Kidney glomerular epithelial cell (primary cell): ENCODE measurements around the gene ECHDC1.

Experiments used
- DNase-seq: peaks from one replicate; lab custom pipeline; 2025; lab: John Stamatoyannopoulos, UW

ECHDC1 gene

DNA sequence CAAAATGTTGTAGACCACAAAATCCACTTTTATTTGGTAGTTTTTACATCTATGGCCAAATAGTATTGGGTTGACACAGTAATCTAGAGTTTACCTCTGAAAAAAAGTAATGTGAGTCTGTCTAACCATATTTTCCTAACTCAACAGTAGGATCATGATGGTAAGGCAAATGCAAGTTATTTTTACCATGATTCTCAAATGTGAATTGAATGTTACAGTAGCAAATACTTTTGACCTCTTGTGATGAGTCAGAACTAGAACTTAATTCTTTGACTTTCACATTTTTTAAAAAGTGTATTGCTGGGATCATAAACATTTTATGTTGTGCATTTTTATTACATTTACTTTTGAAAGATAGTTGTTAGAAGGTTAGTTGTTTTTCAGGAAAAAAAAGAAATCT lies 54.7 kb downstream of the ECHDC1 start:
- no peak for DNase-seq

- no peak for DNase-seq
These were observed 61.2 kb downstream of the ECHDC1 start for GRCh38 chr6:127282184-127282583.

- no peak for DNase-seq
These were observed 63.6 kb downstream of the ECHDC1 start for GRCh38 chr6:127279815-127280214.

DNA sequence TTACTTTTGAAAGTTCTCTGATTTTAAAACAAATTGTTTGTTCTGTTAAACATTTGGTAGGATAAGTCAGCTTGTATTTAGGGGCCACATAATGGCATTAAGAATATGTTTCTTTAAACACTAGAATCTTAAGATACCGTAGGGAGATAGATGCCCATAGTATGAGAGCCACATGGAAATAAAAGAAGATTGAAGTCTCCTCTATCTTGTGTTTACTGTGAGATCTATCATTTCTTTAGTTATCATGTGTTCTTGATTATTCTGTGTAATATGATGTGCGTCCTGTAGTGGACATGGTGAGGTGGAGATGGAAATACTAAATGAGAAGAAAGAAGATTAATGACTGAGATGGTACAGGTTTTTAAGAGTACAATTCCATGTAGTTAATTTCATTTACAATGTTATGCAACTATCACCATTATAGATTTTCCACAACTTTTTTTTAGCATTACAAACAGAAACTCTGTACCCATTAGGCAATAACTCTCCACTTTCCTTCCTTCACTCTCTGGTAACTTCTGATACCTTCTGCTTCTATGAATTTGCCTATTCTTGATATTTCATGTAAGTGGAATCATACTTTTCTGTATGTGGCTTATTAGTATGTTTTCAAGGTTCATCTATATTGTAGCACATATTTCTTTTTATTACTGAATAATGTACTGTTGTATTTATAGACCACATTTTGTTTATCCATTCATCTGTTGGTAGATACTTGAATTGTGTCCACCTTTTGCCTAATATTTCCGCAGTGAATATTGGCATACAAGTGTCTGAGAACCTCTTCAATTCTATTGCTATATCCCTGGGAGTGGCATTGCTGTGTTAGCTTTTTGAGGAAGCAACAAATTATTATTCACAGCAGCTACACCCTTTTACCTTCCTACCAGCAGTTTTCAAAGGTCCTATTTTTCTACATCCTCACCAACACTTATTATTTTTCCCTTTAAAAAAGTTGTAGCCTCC lies 65.2 kb downstream of the ECHDC1 start:
- DNase-seq, result no peak

- no peak for DNase-seq
These were observed 67.1 kb downstream of the ECHDC1 start for GRCh38 chr6:127276331-127276730.

GRCh38 chr6:127273499-127273898 lies 69.9 kb downstream of the ECHDC1 start:
- no peak for DNase-seq

DNA sequence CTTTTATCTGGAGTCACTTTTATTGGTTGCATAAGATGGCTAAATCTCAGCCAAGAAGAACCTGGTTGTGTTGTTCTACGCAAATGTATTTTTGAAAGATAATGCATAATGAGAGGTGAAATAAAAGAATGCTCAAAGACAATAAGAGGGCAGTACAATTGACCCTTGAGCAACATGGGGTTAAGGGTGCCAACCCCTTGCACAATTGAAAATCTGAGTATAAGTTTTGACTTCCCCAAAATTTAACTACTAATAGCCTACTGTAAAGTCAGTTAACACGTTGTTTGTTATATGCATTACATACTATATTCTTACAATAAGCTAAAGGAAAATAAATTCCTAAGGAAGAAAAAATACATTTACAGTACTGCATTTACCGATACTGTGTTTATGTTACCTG lies 70.8 kb downstream of the ECHDC1 start:
- no peak for DNase-seq

DNA sequence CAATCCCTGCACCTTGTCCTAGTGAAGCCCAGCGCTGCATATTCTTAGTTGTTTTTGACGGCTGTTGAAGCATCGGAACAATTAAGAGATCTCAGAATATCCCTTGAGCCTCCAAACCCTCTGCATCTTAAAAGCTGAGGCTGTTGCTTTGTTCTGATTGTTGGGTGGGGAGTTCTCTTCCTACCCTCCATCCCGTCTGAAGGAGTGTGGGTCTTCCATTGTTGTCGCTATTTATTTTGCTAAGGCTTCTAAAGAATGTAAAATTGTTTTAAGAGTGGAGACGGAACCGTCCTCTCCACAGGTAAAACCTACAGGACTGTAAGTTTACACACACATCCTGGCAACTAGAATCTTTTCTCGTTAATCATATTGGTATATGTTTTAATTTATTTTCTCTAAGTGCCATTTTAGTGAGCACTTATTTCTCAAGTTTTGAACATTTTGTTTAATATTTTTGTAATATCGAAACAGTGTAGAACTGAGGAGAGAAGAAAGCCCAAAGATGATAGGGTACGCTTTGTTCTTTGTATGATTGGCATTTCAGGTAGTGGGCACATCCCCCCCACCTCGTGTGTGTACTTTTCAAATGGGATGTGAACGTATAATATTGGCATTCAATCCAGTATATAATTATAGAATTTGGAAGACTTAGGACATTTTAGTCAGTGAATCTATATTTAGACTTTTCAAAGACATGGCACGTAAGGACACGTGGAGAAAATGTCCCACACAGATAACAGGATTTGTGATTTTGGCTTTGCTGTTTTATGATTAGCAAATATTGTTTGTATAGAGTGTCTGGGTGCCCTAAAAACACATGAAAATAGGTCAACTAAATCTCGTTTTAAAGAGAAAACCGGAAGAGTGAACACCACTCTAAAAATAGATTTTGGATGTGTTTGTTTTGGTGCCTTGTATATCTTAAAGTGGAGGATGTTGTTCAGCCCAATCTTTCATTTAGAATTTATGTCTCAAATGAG lies 75.5 kb downstream of the ECHDC1 start:
- no peak for DNase-seq

- peak; percentile 60 for DNase-seq
These were observed 76.3 kb downstream of the ECHDC1 start for GRCh38 chr6:127266892-127267645.

DNA sequence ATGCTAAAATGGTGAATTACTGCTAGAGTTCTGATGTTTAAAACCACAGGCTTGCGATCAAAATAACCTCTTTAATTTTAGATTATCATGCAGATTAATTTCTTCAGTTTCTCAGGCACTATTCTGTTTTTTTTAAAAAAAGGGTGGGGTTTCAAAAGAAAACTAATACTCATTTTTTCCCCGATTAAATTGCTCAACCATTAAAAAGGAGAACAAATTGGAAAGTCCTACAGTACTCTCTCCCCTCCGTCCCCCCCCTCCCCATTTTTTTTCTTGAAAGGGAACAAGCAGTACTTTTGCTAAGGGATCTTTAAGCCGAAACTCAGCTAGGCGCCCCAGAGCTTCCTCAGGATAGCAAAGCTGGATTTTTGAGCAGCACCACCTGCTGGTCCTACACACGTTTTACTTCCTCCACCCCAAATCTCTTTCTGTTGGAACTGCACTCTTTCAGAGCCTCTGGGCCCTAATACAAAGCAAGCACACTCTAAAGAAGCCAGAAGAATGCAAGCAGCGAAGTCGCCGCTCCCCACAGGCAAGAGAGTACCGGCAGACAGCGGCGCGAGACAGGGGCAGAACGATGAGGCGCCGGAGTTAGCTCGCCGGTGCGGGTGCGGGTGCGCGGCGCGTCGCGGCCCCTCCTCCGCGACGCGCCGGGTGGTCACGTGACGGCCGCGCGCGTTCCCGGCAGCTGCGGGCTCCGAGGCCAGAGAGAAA lies 77.1 kb downstream of the ECHDC1 start, which contains the start of gene RNF146:
TSS of gene RNF146 (plus strand) at position 687 of the 714 bp plus-strand sequence. CDS start 13,475 bp downstream, outside the sequence.
- peak; percentile 92 for DNase-seq

DNA sequence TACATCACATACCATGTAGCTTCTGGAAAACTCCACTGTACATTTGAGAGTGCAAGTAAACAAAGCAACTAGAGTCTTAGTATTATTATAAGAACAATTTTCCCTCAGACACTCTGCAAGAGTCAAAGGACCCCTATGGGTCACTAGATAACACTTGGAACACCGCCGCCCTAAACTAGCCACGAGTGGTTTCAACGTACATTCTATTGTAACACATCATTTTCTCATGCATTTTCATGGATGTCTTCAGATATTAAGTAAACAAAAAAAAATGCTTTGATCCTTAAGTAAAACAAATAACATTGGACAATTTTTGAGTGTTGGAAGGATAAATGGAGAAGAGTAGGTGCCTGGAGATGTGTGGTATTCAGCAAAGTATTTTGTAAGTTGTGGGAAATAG lies 79.9 kb downstream of the ECHDC1 start:
- no peak for DNase-seq

DNA sequence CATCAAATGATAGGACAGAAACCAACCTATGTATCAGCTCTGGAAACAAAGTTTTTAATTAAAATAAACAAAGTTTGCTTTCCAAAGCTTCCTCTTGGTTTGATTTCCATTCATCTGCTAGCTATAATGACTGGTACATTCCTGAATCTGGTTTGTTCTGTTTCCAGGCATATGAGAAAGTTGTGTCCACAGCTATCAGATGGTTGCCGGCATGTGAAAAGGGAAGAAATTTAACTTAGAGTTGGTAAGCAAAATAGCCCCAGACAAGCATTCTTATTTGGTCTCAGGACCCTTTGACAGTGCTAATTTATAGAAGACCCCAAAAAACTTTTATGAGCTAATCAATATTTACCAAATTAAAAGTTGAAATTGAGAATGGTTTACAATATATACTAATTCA lies 80.5 kb downstream of the ECHDC1 start:
- no peak for DNase-seq

- DNase-seq, result no peak
These were observed 88.1 kb downstream of the ECHDC1 start for GRCh38 chr6:127255286-127255685.

GRCh38 chr6:127249621-127250020 lies 93.8 kb downstream of the ECHDC1 start:
- DNase-seq, result no peak

DNA sequence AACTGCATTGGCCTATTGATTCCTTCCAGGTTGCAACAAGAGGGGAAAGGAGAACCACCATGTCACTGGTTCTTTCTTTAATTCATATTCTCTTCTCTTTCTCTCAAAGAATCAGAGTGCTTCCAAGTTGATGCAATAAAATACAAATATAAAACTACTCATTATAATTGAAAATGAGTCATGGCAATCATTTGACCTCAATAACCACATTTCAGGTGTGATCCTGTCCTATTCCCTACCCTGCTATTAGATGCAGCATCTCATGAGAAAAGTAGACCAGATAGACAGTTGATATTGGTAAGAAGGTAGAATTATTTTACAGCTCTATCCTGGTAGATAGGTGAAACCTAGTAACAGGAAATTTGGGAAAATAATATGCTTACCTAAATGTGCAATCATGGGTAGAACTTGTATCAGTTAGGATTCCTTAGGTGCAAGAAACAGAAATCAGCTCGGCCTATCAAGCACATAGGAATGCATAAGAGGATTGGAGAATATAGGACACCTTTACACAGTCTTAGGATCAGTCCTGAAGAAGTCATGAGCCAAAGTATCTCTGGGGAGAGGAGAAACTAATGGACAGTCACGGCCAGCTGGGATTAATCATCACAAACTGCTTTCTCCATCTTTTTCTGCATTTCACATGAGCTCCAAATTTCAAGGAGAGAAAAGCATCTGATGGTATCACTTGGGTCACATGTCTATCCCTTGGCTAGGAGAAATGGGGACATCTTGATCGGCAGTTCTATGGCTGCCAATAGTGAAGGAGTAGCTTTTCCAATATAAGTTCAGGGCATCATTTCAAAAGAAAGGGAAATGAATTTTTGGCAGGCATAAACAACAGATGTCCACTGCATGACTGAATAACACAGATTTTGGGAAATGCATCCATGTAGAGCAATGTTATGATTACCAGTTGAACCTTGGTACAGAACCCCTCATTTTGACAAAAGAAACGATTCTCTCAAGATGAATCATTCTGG lies 96.0 kb downstream of the ECHDC1 start:
- DNase-seq, result no peak

GRCh38 chr6:127243501-127243900 lies 99.9 kb downstream of the ECHDC1 start:
- DNase-seq, result no peak
